ENCODE results near the gene ZBED4. TPM values are rescaled to one million over a fixed set of nuclear protein-coding genes. Genes with fewer than 3 reads are reported as not detected.
"Not testable (repeated sequence)": the region's sequence is repeated elsewhere in the genome, so short reads cannot be mapped to it uniquely, and the experiment has no call there.

Gene ZBED4
- 3.8 and 7.1 TPM in 2 replicates for total RNA-seq (2014; rRNA removed; shearing (Covaris generic))

- DNase-seq (ENCODE audit: low read depth), result peak; percentile 92
Observed at GRCh38 chr22:49852898-49853894, at the start of gene ZBED4. TSS of gene ZBED4 (plus strand) at chr22:49853844. CDS start at chr22:49883663, 29,819 bp downstream.

GRCh38 chr22:49807129-49807528 is 46.5 kb upstream of the ZBED4 start:
- no peak for DNase-seq (ENCODE audit: low read depth)

- DNase-seq (ENCODE audit: low read depth), result no peak
Observed at GRCh38 chr22:49807780-49808708, 45.6 kb upstream of the ZBED4 start.

- DNase-seq (ENCODE audit: low read depth), result peak; percentile 34
Observed at GRCh38 chr22:49810363-49811019, 43.2 kb upstream of the ZBED4 start.

GRCh38 chr22:49811020-49811791 is 42.4 kb upstream of the ZBED4 start:
- DNase-seq (ENCODE audit: low read depth), result no peak

GRCh38 chr22:49812838-49813237 is 40.8 kb upstream of the ZBED4 start:
- DNase-seq (ENCODE audit: low read depth), result peak; percentile 53

- no peak for DNase-seq (ENCODE audit: low read depth)
Observed at GRCh38 chr22:49814164-49814686, 39.4 kb upstream of the ZBED4 start.

- no peak for DNase-seq (ENCODE audit: low read depth)
Observed at GRCh38 chr22:49814856-49815255, 38.8 kb upstream of the ZBED4 start.

GRCh38 chr22:49815641-49816091 is 38.0 kb upstream of the ZBED4 start:
- DNase-seq (ENCODE audit: low read depth), result peak; percentile 30

- DNase-seq (ENCODE audit: low read depth), result no peak
Observed at GRCh38 chr22:49817359-49817758, 36.3 kb upstream of the ZBED4 start.

GRCh38 chr22:49820984-49821383 is 32.7 kb upstream of the ZBED4 start:
- no peak for DNase-seq (ENCODE audit: low read depth)

GRCh38 chr22:49821741-49822140 is 31.9 kb upstream of the ZBED4 start:
- DNase-seq (ENCODE audit: low read depth), result not testable (repeated sequence)

GRCh38 chr22:49823289-49824045 is 30.2 kb upstream of the ZBED4 start:
- no peak for DNase-seq (ENCODE audit: low read depth)

- no peak for DNase-seq (ENCODE audit: low read depth)
Observed at GRCh38 chr22:49824185-49824925, 29.3 kb upstream of the ZBED4 start.

- DNase-seq (ENCODE audit: low read depth), result no peak
Observed at GRCh38 chr22:49824936-49825335, 28.7 kb upstream of the ZBED4 start.

- DNase-seq (ENCODE audit: low read depth), result peak; percentile 68
Observed at GRCh38 chr22:49825436-49825835, 28.2 kb upstream of the ZBED4 start.

GRCh38 chr22:49825944-49826602 is 27.6 kb upstream of the ZBED4 start:
- peak; percentile 51 for DNase-seq (ENCODE audit: low read depth)

- peak; percentile 24 for DNase-seq (ENCODE audit: low read depth)
Observed at GRCh38 chr22:49826603-49827270, 26.9 kb upstream of the ZBED4 start.
